ENCODE data around the gene SLC51A.
"Not testable (repeated sequence)": the region's sequence is repeated elsewhere in the genome, so short reads cannot be mapped to it uniquely, and the experiment has no call there.

The SLC51A gene

GRCh38 chr3:196209944-196210672 is 6.2 kb upstream of the SLC51A start:
- H3K36me3 ChIP-seq (ENCODE audit: control insufficient read depth, insufficient read depth, low read length); H3K4me3 ChIP-seq (ENCODE audit: low read length); H3K9ac ChIP-seq (ENCODE audit: low read length); H3K27ac ChIP-seq (ENCODE audit: low read depth, low read length); H3K27me3 ChIP-seq (ENCODE audit: control insufficient read depth, insufficient read depth, low read length); H3K4me1 ChIP-seq (ENCODE audit: control insufficient read depth, insufficient read depth, low read length): not testable (repeated sequence)

- H3K27me3 ChIP-seq (ENCODE audit: control insufficient read depth, insufficient read depth, low read length): peaks cover 4% of the 10 kb centered on the region
- H3K4me3 ChIP-seq (ENCODE audit: low read length): no peak within 1 kb of the TSS
- H3K9ac ChIP-seq (ENCODE audit: low read length): no peak within 1 kb of the TSS
- H3K4me1 ChIP-seq (ENCODE audit: control insufficient read depth, insufficient read depth, low read length): no peaks in the 10 kb centered on the region
- no peak within 1 kb of the TSS for H3K27ac ChIP-seq (ENCODE audit: low read depth, low read length)
- no peaks in the 10 kb centered on the region for H3K36me3 ChIP-seq (ENCODE audit: control insufficient read depth, insufficient read depth, low read length)
Measured at GRCh38 chr3:196210673-196211556, 5.4 kb upstream of the SLC51A start, which contains the start of gene ZDHHC19. Gene ZDHHC19, minus strand, starts transcription at chr3:196211400. Its CDS starts 85 bp downstream, at chr3:196211315.

GRCh38 chr3:196214783-196215441 is 1.4 kb upstream of the SLC51A start:
- H3K27ac ChIP-seq (ENCODE audit: low read depth, low read length): no peak overlapping the region
- no peak overlapping the region for H3K4me3 ChIP-seq (ENCODE audit: low read length)
- H3K9ac ChIP-seq (ENCODE audit: low read length): no peak overlapping the region
- no peaks in the 10 kb centered on the region for H3K36me3 ChIP-seq (ENCODE audit: control insufficient read depth, insufficient read depth, low read length)
- peaks cover 4% of the 10 kb centered on the region for H3K27me3 ChIP-seq (ENCODE audit: control insufficient read depth, insufficient read depth, low read length)
- H3K4me1 ChIP-seq (ENCODE audit: control insufficient read depth, insufficient read depth, low read length): no peaks in the 10 kb centered on the region

- Histone ChIP-seq H3K27ac (ENCODE audit: low read depth, low read length) (no peak overlapping the region), H3K36me3 (ENCODE audit: control insufficient read depth, insufficient read depth, low read length) (no peaks in the 10 kb centered on the region), H3K27me3 (ENCODE audit: control insufficient read depth, insufficient read depth, low read length) (peaks cover 4% of the 10 kb centered on the region), H3K9ac (ENCODE audit: low read length) (no peak overlapping the region), H3K4me3 (ENCODE audit: low read length) (no peak overlapping the region), H3K4me1 (ENCODE audit: control insufficient read depth, insufficient read depth, low read length) (no peaks in the 10 kb centered on the region)
Measured at GRCh38 chr3:196215493-196216020, 777 bp upstream of the SLC51A start.

GRCh38 chr3:196216681-196217211 is 412 bp downstream of the SLC51A start:
- H3K36me3 ChIP-seq (ENCODE audit: control insufficient read depth, insufficient read depth, low read length): no peaks in the 10 kb centered on the region
- peaks cover 4% of the 10 kb centered on the region for H3K27me3 ChIP-seq (ENCODE audit: control insufficient read depth, insufficient read depth, low read length)
- H3K4me1 ChIP-seq (ENCODE audit: control insufficient read depth, insufficient read depth, low read length): no peaks in the 10 kb centered on the region
- peak overlapping the region; percentile 19 for H3K4me3 ChIP-seq (ENCODE audit: low read length)
- H3K9ac ChIP-seq (ENCODE audit: low read length): no peak overlapping the region
- no peak overlapping the region for H3K27ac ChIP-seq (ENCODE audit: low read depth, low read length)

GRCh38 chr3:196217307-196218154 is 1.2 kb downstream of the SLC51A start:
- H3K9ac ChIP-seq (ENCODE audit: low read length): no peak overlapping the region
- no peak overlapping the region for H3K27ac ChIP-seq (ENCODE audit: low read depth, low read length)
- H3K27me3 ChIP-seq (ENCODE audit: control insufficient read depth, insufficient read depth, low read length): peaks cover 4% of the 10 kb centered on the region
- no peaks in the 10 kb centered on the region for H3K4me1 ChIP-seq (ENCODE audit: control insufficient read depth, insufficient read depth, low read length)
- H3K36me3 ChIP-seq (ENCODE audit: control insufficient read depth, insufficient read depth, low read length): no peaks in the 10 kb centered on the region
- H3K4me3 ChIP-seq (ENCODE audit: low read length): no peak overlapping the region

GRCh38 chr3:196218155-196218712 is 1.9 kb downstream of the SLC51A start:
- no peak overlapping the region for H3K4me3 ChIP-seq (ENCODE audit: low read length)
- peaks cover 4% of the 10 kb centered on the region for H3K27me3 ChIP-seq (ENCODE audit: control insufficient read depth, insufficient read depth, low read length)
- peak overlapping the region; percentile 27 for H3K9ac ChIP-seq (ENCODE audit: low read length)
- H3K27ac ChIP-seq (ENCODE audit: low read depth, low read length): no peak overlapping the region
- no peaks in the 10 kb centered on the region for H3K36me3 ChIP-seq (ENCODE audit: control insufficient read depth, insufficient read depth, low read length)
- H3K4me1 ChIP-seq (ENCODE audit: control insufficient read depth, insufficient read depth, low read length): no peaks in the 10 kb centered on the region

GRCh38 chr3:196219194-196219969 is 3.0 kb downstream of the SLC51A start:
- Histone ChIP-seq H3K9ac (ENCODE audit: low read length) (no peak overlapping the region), H3K36me3 (ENCODE audit: control insufficient read depth, insufficient read depth, low read length) (no peaks in the 10 kb centered on the region), H3K27me3 (ENCODE audit: control insufficient read depth, insufficient read depth, low read length) (no peaks in the 10 kb centered on the region), H3K27ac (ENCODE audit: low read depth, low read length) (no peak overlapping the region), H3K4me1 (ENCODE audit: control insufficient read depth, insufficient read depth, low read length) (no peaks in the 10 kb centered on the region), H3K4me3 (ENCODE audit: low read length) (peak overlapping the region; percentile 43)

GRCh38 chr3:196219970-196220311 is 3.6 kb downstream of the SLC51A start:
- Histone ChIP-seq H3K27me3 (ENCODE audit: control insufficient read depth, insufficient read depth, low read length) (no peaks in the 10 kb centered on the region), H3K36me3 (ENCODE audit: control insufficient read depth, insufficient read depth, low read length) (no peaks in the 10 kb centered on the region), H3K4me1 (ENCODE audit: control insufficient read depth, insufficient read depth, low read length) (no peaks in the 10 kb centered on the region), H3K27ac (ENCODE audit: low read depth, low read length) (no peak overlapping the region), H3K4me3 (ENCODE audit: low read length) (no peak overlapping the region), H3K9ac (ENCODE audit: low read length) (no peak overlapping the region)

GRCh38 chr3:196220587-196220986 is 4.3 kb downstream of the SLC51A start:
- Histone ChIP-seq H3K36me3 (ENCODE audit: control insufficient read depth, insufficient read depth, low read length) (no peaks in the 10 kb centered on the region), H3K27ac (ENCODE audit: low read depth, low read length) (no peak overlapping the region), H3K4me1 (ENCODE audit: control insufficient read depth, insufficient read depth, low read length) (no peaks in the 10 kb centered on the region), H3K27me3 (ENCODE audit: control insufficient read depth, insufficient read depth, low read length) (no peaks in the 10 kb centered on the region), H3K9ac (ENCODE audit: low read length) (no peak overlapping the region), H3K4me3 (ENCODE audit: low read length) (no peak overlapping the region)

- Histone ChIP-seq H3K4me3 (ENCODE audit: low read length) (no peak overlapping the region), H3K9ac (ENCODE audit: low read length) (no peak overlapping the region), H3K27ac (ENCODE audit: low read depth, low read length) (no peak overlapping the region), H3K27me3 (ENCODE audit: control insufficient read depth, insufficient read depth, low read length) (no peaks in the 10 kb centered on the region), H3K36me3 (ENCODE audit: control insufficient read depth, insufficient read depth, low read length) (no peaks in the 10 kb centered on the region), H3K4me1 (ENCODE audit: control insufficient read depth, insufficient read depth, low read length) (no peaks in the 10 kb centered on the region)
Measured at GRCh38 chr3:196220991-196221390, 4.7 kb downstream of the SLC51A start.
